ENCODE results near the gene ST14.

Gene ST14

DNA sequence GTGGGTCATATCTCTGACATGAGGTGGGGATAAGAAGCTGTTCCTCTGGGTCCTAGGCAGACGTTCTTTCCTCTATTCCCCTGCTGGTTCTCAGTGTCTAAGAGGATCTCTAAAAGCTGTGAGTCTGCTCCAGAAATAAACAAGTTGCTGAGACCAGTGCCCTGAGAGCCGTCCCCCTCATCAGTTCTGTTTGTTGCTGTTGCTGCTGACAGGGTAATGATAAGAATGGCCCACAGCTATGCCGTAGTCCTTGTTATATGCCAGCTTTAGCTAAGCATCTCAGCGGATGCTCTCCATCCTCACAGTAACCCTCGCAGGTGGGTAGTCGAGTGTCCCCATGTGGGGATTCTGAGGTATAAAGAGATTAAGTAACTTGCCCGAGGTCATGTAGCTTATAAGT lies 23.5 kb upstream of the ST14 start:
- DNase-seq (ENCODE audit: low read depth, low spot score), result no peak

DNA sequence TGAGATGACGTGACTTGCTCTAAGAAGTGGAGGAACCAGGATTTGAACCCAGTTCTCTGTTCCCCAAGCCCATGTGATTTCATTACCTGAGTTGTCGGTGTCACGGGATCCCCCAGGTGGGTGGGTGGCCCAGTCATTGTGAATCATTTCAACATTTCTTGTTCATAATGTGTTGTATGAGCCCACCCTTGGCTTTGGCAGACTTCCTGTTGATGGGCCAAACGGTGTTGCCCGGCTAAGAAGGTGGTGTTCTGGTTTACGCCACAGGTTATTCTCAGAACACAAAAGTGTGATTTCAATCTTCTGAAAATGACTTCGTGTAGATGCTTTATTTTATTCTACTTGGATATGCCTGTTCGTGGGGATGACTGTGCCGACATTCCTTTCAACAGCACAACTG lies 21.6 kb upstream of the ST14 start:
- no peak for DNase-seq (ENCODE audit: low read depth, low spot score)

DNA sequence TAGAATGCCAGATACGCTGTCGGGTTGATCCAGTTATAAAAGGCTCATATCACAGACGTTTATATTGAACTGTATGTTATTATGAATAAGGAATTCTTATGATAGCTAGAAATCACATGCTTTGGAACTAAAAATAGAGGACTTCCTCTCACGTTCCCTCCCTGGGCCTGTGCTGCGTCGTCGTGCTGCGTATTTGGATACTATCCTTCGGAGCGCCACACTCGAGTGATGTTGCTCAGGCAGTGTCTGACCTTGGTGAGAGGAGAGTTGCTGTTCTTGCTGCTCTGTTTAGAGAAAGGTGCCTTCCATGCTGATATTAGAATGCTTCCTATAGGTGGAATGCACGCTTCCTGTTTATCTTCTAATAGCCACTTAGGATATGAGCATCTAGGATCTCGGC lies 20.2 kb upstream of the ST14 start:
- no peak for DNase-seq (ENCODE audit: low read depth, low spot score)

DNA sequence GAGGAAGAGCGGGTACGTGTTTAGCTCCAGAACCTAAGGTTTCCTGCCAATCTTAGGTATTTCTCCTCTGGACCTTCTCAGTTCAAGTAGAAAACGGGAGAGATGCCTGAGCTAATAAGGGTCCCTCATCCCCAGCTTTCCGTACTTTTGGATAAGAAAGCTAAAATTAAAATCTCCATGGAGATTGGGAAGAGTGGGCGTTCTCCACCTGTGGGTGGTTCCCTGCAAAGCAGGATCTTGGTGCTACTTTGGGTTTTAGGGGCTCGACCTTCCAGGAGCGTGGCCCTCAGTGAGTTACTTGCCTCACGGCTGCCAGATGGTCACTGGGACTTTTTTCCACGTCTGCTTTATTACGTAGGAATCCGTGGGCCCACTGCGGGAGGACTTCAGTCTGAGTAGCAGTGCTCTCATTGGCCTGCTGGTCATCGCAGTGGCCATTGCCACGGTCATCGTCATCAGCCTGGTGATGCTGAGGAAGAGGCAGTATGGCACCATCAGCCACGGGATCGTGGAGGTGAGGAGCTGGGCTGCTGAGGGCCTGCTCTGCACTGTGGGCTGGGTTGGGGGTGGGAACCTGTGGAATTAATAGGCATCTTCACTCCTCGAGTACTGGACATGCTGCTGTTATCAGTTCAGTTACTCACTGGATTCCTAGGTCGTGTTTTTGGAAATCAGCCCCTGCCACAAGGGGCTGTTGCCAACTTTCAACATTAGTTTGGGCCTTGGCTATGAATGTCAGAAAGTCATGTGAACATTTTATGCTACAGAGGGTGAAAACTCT lies 17.8 kb upstream of the ST14 start:
- DNase-seq (ENCODE audit: low read depth, low spot score), result no peak

DNA sequence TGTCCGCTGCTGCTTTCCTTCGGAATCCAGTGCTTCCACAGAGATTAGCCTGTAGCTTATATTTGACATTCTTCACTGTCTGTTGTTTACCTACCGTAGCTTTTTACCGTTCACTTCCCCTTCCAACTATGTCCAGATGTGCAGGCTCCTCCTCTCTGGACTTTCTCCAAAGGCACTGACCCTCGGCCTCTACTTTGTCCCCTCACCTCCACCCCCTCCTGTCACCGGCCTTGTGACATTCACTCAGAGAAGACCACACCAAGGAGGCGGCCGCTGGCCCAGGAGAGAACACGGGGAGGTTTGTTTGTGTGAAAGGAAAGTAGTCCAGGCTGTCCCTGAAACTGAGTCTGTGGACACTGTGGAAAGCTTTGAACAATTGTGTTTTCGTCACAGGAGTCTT lies 15.4 kb upstream of the ST14 start:
- DNase-seq (ENCODE audit: low read depth, low spot score), result no peak

DNA sequence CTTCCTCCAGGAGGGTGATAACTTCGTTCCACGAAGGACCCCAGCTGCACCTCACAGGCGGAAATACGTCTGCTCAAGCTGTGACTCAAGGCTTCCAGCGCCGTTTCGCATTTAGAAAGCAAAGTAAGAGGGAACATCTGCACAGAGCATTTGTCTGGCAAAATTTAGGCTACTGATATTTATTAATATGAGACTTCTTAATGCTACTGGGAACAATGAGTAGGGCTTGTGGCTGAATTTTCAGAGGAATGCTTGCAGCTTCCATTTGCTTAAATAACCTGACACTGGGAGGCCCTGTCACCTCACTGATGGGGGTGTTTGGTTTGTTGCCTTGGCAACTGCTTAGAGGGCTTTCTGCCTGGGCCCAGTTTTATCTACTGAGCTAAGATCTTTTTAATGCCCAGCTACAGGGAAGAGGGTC lies 14.7 kb upstream of the ST14 start:
- no peak for DNase-seq (ENCODE audit: low read depth, low spot score)

DNA sequence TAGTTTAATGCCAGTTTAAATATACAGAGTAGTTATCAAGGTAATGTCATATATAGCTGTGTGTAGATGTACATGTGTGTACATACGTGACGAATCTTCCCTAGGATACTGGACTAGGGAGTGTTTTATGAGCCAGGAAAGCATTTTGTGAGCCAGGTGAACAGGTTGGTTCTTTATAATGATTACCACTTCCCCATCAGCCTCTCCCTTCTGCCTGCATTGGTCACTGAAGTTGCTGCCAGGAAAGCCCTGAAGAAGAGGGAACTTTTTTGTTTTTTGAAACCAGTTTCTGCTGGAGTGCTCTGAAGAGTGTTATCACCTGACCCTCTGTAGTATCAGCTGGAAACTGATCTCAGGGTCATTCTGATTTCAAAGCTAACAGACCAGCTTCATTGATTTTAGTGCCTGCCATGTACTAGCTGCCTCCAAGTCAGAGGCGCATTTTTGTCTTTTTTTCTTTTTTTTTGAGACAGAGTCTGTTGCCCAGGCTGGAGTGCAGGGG lies 14.2 kb upstream of the ST14 start:
- no peak for DNase-seq (ENCODE audit: low read depth, low spot score)

DNA sequence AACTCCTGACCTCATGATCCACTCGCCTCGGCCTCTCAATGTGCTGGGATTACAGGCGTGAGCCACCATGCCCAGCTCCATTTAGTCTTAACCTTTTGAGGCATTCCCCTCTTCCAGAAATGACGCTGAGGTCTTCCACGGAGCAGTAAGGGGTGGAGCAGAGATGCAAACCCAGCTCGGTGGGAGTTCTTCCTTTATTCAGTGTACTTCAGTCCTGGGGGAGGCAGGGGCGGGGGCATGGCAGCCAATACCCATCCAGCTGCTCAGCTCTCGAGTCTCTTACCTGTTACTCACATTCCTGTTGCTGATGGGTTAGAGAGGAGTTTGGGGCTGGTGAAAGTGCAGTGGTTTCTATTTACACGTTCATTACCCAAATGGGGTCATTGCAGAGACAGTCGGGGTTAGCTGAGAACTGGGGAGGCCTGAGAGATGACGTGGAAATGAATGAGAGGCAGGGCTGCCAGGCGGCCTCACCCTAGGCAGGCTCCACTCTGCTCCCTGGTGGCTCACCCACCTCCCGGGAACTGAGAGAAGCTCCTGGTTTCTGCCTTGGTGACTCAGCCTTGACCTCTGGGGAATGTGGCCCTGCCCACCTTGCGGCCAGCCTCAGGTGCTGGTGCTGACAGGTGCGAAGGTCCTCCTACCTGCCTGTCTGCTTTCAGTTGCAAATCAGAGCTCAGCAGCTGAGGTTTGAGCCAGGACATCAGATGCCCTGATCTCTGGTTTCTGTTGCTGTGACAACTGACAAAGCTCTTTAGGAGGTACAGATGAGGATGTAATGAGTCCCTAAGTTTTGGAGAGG lies 13.4 kb upstream of the ST14 start:
- DNase-seq (ENCODE audit: low read depth, low spot score), result no peak

DNA sequence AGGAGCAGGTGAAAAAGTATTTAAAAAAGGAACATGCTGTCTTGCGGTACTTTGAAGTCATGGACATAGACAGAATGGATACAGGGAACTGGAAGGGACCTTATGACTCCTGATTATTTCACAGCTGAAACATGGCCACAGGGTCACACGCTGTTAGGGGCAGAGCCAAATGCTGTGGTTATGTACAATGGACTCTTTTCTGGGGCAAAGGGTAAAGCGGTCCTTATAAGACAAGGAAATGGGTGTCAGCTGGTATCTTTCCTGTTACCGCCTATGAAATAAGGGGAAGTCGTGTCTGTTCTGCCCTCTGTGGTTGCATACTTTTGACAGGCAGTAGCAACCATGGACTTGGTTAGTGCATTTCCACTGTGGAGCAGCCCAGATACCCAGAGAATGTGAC lies 12.8 kb upstream of the ST14 start:
- no peak for DNase-seq (ENCODE audit: low read depth, low spot score)

DNA sequence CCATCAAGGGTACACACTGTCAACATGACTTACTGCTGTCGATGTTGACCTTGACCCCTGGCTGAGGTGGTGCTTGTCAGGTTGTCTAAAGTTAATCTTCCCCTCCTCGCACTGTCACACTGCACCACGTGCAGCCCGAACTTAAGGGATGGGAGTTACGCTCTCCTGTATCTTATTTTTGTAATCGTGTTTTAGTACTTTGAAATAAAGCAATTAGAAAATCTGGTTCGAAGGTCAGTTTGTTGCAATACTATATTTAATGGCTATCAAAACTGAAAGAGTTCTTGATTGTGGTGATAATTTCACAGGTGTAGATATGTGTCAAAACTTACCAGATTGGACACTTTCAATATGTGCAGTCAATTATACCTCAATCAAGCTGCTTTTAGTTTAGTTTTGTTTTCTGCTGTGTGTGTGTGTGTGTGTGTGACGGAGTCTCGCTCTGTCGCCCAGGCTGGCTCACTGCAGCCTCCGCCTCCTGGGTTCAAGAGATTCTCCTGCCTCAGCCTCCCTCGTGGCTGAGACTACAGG lies 10.7 kb upstream of the ST14 start:
- no peak for DNase-seq (ENCODE audit: low read depth, low spot score)

DNA sequence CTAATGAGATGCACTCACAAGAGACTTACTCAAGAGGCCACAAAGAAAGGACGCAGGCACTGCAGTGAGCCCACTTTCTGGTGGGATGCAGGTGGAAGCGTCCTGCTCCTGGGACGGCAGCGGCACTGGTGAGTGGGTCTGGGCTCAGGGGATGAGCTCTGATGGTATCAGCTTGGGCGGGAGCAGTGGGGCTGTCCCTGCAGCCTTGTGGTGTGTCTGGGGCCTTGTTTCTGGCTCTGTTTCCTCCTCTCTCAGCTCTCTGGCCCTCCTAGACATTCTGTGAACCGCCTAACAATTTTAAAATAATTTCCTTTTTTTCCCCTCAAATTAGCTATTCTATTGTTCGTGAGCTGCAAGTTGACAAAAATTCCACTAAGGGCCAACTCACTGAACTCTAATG lies 8.8 kb upstream of the ST14 start:
- no peak for DNase-seq (ENCODE audit: low read depth, low spot score)

DNA sequence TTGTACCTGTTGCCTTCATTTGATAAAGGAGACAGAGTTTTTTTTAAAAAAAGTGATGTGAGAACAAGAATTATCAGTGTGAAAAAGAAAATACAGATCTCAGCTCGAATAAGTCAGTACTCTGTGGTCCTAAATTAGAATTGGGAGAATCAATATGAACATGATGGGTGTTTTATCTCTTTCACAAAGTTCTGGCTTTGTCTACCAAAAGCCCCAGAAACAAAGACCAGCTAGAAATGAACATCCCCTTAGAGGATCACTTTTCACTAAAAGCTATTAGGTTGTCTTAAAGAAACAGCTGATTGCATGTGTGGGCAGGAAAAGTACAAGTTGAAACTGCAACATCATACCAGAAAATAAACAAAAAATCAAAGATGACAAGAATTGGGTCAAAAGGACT lies 8.4 kb upstream of the ST14 start:
- DNase-seq (ENCODE audit: low read depth, low spot score), result no peak

DNA sequence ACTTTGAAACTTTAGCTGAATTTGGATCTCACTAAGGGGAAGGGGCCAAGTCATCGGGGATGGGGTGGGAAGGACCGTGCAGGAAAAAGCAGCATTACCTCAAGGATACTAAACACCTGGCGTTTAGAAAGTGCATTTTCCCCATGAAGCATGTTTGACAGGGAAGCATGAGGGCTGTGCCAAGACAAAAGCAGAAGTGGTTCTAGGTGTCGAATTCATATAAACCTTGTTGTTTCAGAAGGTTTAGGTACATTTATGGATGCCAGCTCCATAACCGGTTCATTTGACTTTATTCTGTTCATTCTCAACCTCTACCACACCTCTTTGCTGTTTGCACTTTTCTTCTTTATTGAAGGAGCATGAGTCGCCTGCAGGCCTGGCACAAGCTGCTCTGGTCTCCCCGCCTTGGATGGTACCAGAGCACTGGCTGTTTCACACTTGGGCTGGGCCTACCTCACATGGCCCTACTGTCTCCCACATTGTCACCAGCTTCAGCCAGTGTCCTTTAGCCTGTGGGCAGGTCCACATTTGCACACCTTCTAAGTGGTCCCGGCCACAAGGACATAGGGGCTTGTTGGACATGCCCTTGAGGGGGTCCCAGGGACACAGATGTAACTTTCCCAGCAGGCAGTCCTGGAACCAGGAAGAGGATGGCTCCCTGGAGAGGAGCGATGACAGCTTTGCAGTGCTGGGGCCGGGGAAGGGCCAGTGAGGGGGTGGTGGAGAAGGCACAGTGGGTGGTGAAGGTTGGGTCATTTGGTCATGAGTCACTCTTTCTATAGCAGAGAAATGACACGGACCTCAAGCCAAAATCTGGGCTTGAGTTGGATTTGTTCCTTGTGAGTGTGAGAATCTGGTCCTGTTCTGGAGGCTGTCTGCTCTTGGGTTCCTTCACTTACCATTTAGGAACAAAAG lies 3.2 kb upstream of the ST14 start:
- DNase-seq (ENCODE audit: low read depth, low spot score), result no peak

DNA sequence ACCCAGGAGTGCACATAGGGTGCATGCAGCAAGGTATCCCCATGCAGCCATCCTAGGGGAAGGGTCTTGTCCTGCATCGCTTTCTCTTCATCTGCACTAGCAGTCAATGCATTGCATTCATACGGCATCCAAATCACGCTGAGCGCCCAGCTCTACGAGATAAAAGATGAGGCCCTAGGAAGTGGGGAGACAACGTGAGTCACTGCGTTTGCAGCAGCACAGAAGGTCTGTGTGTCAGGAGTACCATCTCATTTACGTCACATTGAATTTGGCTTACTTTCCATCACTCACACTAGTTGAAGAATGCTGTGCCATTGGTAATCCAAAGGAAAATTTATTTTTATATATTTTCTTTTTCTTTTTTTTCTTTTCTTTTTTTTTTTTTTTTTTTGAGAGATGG lies 2.5 kb upstream of the ST14 start:
- no peak for DNase-seq (ENCODE audit: low read depth, low spot score)

DNA sequence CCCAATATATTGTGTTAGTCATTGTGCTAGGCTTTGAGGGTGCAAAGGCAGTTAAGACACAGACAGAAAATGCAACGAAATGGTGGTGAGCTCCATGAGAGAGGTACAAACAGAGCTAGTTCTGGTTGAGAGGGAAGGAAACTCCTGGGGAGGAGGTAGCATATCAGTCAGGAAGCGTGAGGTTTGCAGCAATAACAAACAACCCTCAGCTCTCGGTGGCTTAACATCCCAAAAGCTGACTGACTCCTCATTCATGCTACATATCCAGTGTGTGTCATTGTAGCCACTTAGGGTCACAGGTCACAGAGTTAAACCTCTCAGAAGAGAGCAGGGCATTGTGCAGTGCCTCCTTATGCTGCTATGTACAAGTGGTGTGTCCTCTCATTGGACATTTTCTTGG lies 1.7 kb upstream of the ST14 start:
- DNase-seq (ENCODE audit: low read depth, low spot score), result no peak

DNA sequence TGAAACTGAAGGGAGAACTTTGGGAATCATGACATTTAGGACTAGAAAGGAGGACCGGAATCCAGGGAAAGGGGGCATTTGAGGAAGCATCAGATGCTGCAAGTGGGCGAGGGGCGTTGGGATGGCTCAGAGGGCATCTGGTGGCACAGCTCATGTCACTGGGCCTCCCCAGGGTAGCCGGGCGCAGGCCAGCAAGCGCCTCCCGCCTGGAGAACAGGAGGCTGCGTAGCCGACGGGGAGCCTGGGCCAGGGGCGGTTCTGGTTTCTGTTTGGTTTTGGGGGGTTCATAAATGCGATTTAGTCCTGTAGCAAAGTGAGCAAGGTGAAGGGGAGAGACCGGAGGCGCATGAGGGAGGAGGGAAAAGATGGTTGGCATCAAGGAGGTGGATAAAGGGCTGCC lies 443 bp upstream of the ST14 start:
- DNase-seq (ENCODE audit: low read depth, low spot score), result no peak

DNA sequence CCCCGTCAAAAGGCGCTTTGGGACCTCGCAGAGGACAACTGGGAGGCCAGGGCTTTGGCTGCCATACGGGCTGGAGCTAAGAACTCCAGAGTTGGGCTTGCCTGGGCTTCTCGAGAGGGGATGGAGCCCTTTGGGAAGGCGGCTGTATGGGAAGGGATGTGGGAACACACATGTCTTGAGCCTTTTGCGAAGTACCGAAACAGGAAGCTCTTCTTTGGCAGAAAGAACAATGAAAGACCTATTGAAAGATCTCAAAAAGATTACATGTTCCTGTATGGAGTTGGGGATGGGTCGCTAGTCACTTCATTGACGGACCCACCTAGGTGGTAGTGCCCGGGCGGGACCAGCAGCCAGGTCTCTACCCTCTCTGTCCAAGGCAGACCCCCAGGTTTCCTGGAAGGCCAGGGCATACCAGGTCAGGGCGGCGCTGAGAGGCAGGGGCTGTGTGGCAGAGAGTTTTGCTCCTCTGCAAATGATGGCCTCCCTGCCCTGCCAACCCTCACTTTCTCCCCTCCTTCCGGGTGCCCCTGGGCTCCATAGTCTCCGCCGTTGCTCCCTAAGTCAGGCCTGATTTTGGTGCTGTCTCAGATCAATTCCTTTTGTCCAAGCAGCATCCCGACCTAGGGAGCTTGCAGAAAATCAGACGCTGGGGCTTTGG lies 1.0 kb downstream of the ST14 start:
- DNase-seq (ENCODE audit: low read depth, low spot score), result no peak

DNA sequence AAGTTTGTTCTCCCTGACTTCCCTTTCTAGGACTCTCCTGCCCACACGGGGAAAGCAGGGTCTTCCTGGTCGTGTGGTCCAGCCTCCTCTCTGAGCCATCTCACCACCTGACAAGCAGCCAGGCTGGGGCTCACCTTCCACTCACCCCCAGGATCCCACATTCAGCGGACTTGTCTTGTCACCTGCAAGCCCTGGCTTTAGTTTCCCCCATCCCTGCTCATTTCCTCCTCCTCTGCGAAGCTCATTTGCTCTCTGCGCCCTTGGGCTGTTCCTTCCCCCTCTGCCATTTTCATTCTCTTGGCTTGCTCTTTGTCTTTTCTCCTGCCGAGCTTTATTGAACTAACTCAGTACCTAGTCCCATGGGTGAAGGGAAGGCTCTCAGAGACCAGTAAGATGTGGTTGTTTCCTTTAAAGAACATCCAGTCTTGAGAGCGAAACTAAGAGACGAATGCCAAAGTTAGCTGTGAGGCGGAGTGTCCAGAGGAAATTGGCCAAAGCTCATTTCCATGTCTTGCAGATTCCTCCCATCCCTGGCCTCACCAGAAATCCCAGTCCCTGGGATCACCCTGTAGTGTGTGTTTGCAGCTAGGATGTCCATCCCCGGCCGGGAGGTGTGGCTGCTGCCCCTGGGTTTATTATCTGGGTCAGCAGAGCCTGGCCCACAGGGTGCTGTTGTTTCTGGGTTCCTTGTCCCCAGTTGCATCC lies 2.0 kb downstream of the ST14 start:
- no peak for DNase-seq (ENCODE audit: low read depth, low spot score)

DNA sequence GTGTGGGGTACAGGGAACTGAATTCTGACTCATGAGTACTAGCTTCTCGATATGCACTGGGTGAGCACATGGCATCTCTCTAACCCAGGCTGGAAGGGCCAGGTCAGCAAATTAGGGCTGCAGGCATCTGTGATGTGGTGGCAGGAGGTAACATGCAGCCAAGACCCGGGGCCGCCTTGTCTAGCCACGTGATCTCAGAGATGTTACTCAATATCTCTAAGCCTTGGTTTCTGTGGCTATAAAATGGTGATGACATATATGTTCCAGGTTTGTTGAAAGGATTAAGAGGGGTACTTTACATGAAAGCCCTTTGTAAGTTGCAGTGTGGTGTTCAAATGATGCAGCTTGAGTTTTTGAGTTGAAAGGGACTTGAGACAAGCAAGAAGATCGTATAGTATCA lies 3.2 kb downstream of the ST14 start:
- DNase-seq (ENCODE audit: low read depth, low spot score), result no peak

DNA sequence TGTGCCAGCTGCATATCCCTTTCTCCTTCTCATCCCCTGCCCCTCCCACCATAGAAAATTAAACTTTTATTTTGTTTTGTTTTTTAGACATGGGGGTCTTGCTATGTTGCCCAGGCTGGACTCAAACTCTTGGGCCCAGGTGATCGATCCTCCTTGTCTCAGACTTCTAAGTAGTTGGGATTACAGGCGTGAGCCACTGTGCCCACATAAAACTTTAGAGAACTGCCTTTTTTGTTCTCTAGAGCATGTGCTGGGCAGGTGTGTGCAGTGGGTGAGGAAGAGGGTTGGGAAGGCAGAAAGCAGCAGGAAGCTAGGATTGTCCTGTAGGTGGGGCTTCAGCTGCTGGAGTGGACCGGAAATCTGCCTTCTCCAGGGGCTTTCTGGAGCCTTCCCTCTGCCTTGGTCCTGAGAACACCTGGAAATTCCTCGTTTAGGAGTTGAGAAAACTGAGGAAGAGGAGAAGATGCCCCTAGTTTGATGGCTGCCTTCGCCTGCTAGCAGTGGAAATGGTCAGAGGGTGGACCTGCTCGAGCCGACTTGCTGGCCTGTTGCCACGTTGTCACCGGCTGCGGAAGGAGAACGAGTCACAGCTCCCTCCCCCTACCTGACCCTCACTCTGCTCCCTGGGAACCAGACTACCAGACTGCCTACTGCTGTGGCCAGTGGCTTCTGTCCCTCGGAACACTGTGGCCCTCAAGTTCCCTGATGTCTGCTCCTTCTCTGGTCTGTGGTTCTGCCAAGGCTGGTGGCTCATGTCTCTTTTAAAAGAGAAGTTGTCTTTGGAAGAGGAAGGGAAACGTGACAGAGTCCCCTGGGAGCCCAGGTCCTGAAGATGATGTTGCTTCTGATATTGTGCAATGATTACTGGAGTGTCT lies 4.0 kb downstream of the ST14 start:
- no peak for DNase-seq (ENCODE audit: low read depth, low spot score)
